HK-2 (cell line): ENCODE results near the gene NNMT.

Experiments
- DNase-seq: peaks from one replicate; pipeline ENCODE4 v3.0.0-alpha.2; 2018; ENCODE audit not compliant: unreplicated experiment

The NNMT gene

GRCh38 chr11:114295676-114296604, at the start of gene NNMT:
TSS of gene NNMT (plus strand) at chr11:114296399. CDS start at chr11:114296557, 158 bp downstream.
- peak; percentile 78 for DNase-seq

- DNase-seq: no peak
Observed at GRCh38 chr11:114247070-114247789, 49.0 kb upstream of the NNMT start.

- DNase-seq: no peak
Observed at GRCh38 chr11:114250180-114250579, 46.0 kb upstream of the NNMT start.

- no peak for DNase-seq
Observed at GRCh38 chr11:114250993-114251814, 45.0 kb upstream of the NNMT start.

DNA sequence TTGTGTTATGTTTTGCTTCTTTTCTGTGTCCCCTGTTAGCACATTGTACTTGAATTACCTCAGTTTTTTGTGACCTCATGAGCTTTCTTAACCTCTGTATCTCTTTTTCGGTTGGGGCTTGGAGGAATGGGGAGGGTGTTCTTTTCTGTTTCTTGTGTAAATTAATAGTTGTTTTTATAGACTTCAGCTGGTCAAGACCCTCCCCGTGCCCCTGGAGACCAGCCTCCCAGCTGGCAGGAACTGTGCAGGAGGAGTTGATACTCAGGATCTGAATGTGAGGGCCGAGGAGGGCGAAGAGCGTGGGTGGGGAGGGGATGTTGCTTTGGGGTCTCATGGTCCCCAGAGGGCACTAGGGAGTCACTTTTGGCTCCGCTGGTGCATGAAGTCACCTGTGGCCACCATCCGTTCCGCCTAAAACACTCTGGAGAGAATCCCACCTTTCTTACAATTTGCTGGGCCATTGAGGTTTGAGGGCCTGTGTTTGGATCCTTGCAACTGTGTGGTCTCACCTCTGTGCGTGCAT, 44.3 kb upstream of the NNMT start:
- DNase-seq: no peak

- DNase-seq: no peak
Observed at GRCh38 chr11:114252767-114253166, 43.4 kb upstream of the NNMT start.

GRCh38 chr11:114253771-114254170, 42.4 kb upstream of the NNMT start:
- DNase-seq: no peak

DNA sequence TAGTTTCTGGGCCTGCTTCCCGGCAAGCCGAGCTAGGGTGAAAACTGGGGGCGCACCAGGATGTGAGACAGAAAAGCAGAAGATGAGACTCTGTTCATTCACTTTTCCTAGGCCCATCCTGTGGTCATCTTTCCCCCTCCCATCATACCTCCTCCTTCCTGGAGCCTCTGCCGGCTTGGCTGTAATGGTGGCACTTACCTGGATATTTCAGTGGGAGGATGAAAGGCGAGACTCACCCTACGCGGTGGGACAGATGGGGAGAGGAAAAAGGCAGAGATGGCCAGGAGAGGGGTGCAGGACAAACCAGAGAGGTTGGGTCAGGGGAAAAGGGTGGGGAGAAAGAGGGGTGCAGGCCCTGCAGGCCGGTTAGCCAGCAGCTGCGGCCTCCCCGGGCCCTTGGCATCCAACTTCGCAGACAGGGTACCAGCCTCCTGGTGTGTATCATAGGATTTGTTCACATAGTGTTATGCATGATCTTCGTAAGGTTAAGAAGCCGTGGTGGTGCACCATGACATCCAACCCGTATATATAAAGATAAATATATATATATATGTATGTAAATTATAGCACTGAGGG, 41.5 kb upstream of the NNMT start:
- DNase-seq: no peak

- DNase-seq: no peak
Observed at GRCh38 chr11:114255289-114255688, 40.9 kb upstream of the NNMT start.

- DNase-seq: no peak
Observed at GRCh38 chr11:114256176-114256966, 39.8 kb upstream of the NNMT start.

GRCh38 chr11:114256967-114257286, 39.3 kb upstream of the NNMT start:
- no peak for DNase-seq

- DNase-seq: no peak
Observed at GRCh38 chr11:114257621-114258558, 38.3 kb upstream of the NNMT start.

- DNase-seq: no peak
Observed at GRCh38 chr11:114258696-114259095, 37.5 kb upstream of the NNMT start.

- DNase-seq: no peak
Observed at GRCh38 chr11:114259124-114259526, 37.1 kb upstream of the NNMT start.

DNA sequence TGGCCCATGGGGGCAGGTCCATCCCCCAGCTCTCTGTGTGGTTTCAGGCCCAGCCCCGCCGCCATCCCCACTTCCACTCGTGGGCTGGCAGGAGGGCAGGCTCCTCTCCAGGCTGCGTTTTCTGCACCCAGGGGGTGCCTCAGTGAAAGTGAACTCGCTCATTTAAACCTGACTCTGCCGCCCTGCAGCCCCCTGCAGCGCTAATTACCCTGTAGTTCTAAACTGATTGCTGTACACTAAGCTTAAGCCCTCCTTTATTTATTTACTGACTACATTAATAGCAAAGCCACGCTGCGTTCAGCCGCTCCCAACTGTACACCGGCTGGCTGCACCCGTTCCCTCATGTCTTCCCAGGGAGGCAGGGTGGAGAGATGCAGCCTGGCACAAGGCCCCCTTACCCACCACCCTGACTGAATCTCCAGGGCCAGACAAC, 36.6 kb upstream of the NNMT start:
- DNase-seq: no peak

DNA sequence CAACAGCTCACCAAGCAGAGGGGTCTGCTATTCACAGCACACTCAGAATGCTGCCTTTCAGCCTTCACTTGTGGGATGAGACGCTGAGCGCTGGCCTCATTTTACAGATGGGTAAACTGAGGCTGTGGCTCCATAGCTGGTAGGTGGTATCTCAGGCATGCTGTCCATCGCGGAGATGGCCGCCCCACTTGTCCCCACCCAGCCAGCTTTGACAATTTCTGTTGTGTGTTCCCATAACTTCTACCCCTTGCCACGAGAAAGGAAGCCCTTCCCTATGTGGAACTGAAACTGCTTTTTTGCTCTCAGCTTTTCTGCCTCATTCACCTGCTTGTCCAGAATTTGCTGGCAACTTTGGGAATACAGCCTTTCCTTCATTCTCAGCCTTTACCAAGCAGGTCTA, 36.1 kb upstream of the NNMT start:
- no peak for DNase-seq

DNA sequence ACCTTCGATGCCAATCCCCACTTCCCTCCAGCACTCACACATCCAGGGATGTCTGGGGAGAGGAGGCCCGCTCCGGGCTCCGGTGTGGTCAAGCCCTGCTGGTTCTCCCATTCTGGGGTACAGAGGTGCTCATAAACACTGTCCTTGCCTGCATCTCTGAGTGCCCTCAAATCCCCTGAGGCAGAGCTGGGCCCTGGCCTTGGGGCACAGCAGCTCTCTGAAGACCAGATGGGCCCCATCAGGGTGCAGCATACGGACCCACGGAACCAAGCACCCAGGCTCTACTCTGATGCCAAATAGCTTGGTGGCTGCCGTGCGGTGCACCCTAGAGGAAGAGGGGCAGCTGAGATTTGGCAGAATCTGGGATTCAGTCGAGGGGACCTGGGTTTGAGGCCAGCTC, 35.7 kb upstream of the NNMT start:
- DNase-seq: no peak

DNA sequence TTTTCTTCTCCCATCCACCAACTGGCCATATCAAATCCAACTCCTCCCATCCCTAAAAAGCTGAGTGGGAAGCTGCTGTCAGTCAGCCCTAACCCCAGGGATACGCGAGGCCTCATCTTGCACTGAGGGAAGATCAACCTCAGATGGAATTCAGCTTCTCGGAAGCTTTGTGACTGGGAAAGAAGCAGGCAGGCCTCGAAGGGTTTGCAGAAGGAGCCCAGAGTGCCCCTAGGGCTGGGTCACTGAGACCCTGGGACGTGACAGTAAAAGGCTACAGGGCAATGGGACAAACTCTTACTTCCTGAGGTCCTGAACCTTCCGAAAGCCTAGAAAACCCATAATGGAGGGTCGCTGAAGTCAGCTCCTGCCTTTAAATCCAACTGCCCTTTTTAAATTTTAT, 34.4 kb upstream of the NNMT start:
- DNase-seq: no peak

- DNase-seq: no peak
Observed at GRCh38 chr11:114262681-114263512, 33.3 kb upstream of the NNMT start.
